ENCODE data around the gene SSC5D. TPM values are rescaled to one million over a fixed set of nuclear protein-coding genes. Genes with fewer than 3 reads are reported as not detected.

The SSC5D gene
- total RNA-seq: 1.1 and 1.6 TPM in 2 replicates
- long read RNA-seq: 0 reads

GRCh38 chr19:55487924-55488687 is at the start of gene SSC5D:
TSS of gene SSC5D (plus strand) at chr19:55488436. CDS start at chr19:55488590, 154 bp downstream.
- peaks cover 11% of the 10 kb centered on the region for H3K27me3 Mint-ChIP-seq
- peak within 1 kb of the TSS; percentile 50 for H3K4me3 Mint-ChIP-seq (ENCODE audit: low read depth)
- DNase-seq (ENCODE audit: low spot score, unreplicated experiment): no peak
- H3K36me3 Mint-ChIP-seq (ENCODE audit: insufficient read depth): no peaks in the 10 kb centered on the region
- H3K9me3 Mint-ChIP-seq (ENCODE audit: low read depth): no peaks in the 10 kb centered on the region
- H3K27ac Mint-ChIP-seq: peak within 1 kb of the TSS; percentile 73
- no peak for TF ChIP-seq CTCF (IDR thresholded peaks at IDR 0.05; ENCODE audit: unreplicated experiment)
- H3K4me1 Mint-ChIP-seq (ENCODE audit: low read depth): peaks cover 13% of the 10 kb centered on the region

GRCh38 chr19:55439052-55439451 is 49.2 kb upstream of the SSC5D start:
- Mint-ChIP-seq H3K4me3 (ENCODE audit: low read depth) (no peak overlapping the region), H3K27me3 (peaks cover 61% of the 10 kb centered on the region), H3K27ac (no peak overlapping the region), H3K36me3 (ENCODE audit: insufficient read depth) (no peaks in the 10 kb centered on the region), H3K9me3 (ENCODE audit: low read depth) (no peaks in the 10 kb centered on the region), H3K4me1 (ENCODE audit: low read depth) (no peaks in the 10 kb centered on the region)
- no peak for DNase-seq (ENCODE audit: low spot score, unreplicated experiment)
- TF ChIP-seq CTCF (IDR thresholded peaks at IDR 0.05; ENCODE audit: unreplicated experiment): no peak

- Mint-ChIP-seq H3K9me3 (ENCODE audit: low read depth) (no peaks in the 10 kb centered on the region), H3K36me3 (ENCODE audit: insufficient read depth) (no peaks in the 10 kb centered on the region), H3K27me3 (peaks cover 77% of the 10 kb centered on the region), H3K4me3 (ENCODE audit: low read depth) (no peak overlapping the region), H3K4me1 (ENCODE audit: low read depth) (no peaks in the 10 kb centered on the region), H3K27ac (no peak overlapping the region)
- DNase-seq (ENCODE audit: low spot score, unreplicated experiment): no peak
- TF ChIP-seq CTCF (IDR thresholded peaks at IDR 0.05; ENCODE audit: unreplicated experiment): no peak
These were observed 47.7 kb upstream of the SSC5D start for GRCh38 chr19:55440411-55441105.

GRCh38 chr19:55441319-55441691 is 46.9 kb upstream of the SSC5D start:
- Mint-ChIP-seq H3K36me3 (ENCODE audit: insufficient read depth) (no peaks in the 10 kb centered on the region), H3K27me3 (peaks cover 84% of the 10 kb centered on the region), H3K4me3 (ENCODE audit: low read depth) (no peak overlapping the region), H3K9me3 (ENCODE audit: low read depth) (no peaks in the 10 kb centered on the region), H3K27ac (no peak overlapping the region), H3K4me1 (ENCODE audit: low read depth) (no peaks in the 10 kb centered on the region)
- no peak for DNase-seq (ENCODE audit: low spot score, unreplicated experiment)
- TF ChIP-seq CTCF (IDR thresholded peaks at IDR 0.05; ENCODE audit: unreplicated experiment): no peak

- Mint-ChIP-seq H3K27me3 (peaks cover 82% of the 10 kb centered on the region), H3K36me3 (ENCODE audit: insufficient read depth) (no peaks in the 10 kb centered on the region), H3K4me1 (ENCODE audit: low read depth) (no peaks in the 10 kb centered on the region), H3K9me3 (ENCODE audit: low read depth) (no peaks in the 10 kb centered on the region), H3K27ac (no peak overlapping the region), H3K4me3 (ENCODE audit: low read depth) (no peak overlapping the region)
- TF ChIP-seq CTCF (IDR thresholded peaks at IDR 0.05; ENCODE audit: unreplicated experiment): no peak
- no peak for DNase-seq (ENCODE audit: low spot score, unreplicated experiment)
These were observed 46.4 kb upstream of the SSC5D start for GRCh38 chr19:55441692-55442321.

Measured in progenitor cell of endocrine pancreas (in vitro differentiated cells).